Heart left ventricle (tissue), 13 donors: Measurements from ENCODE around the gene KCNH5.

Source experiments
- CTCF ChIP-seq, 12 donors: fragments of 200-600 bp; sonication (generic) in 4 of 12; IDR thresholded peaks; one replicate each; pipeline versions ENCODE4 v1.5.0 to v1.8.0; 2018 to 2022; ENCODE audit warnings: antibody characterized with exemption in 12 of 12, mild to moderate bottlenecking in 5 of 12
- POLR2A ChIP-seq, 2 donors: fragments of 450-650 bp; IDR thresholded peaks; one replicate each; pipeline ENCODE4 v1.6.1; 2017; ENCODE audit warnings: antibody characterized with exemption in 2 of 2, mild to moderate bottlenecking in 2 of 2, moderate library complexity in 2 of 2
- donor health status: ischemic (EF 13 %, LVEDD 7.1; RV severe dilation, severe dysfunction).
- donor health status: DM: no; HTN: yes; CAD: no.
- donor health status: DM: no; HTN: no; CAD: no.
- donor health status: ischemic (EF 25% LVEDD 6.9; RV normal size, moderate dysfunction).
- donor health status: ischemic (EF 25% LVEDD 5.7; RV mildly dilated, moderate dysfunction).
- donor health status: ischemic (EF 35%, LVEDD 5.7; RV mildly dilated, moderate dysfunction).
- donor health status: nonischemic (EF 11% LVEDD 7.7; RV severe dilation, severe dysfunction).
- donor health status: DM: yes; HTN: yes; CAD: no.
- donor health status: PGD.
- donor health status: ischemic (EF 29% LVEDD 5.4; RV normal size, mild dysfunction).
- donor health status: nonischemic (EF 23%, LVEDD 6.1; RV moderate dilation, normal function).

GRCh38 chr14:62897771-62898170, 147.5 kb downstream of the KCNH5 start:
- TF ChIP-seq CTCF (IDR thresholded peaks at IDR 0.05) = no peak
- no peak for TF ChIP-seq POLR2A (IDR thresholded peaks at IDR 0.05)
